ENCODE data around the gene GID4. TPM values are rescaled to one million over a fixed set of nuclear protein-coding genes. Genes with fewer than 3 reads are reported as not detected.

Gene GID4
- total and polyA plus RNA-seq, 2 of the 13 experiments (the other 11 are each of a cell fraction or from before 2014, with no cell fraction given), result 4.3 to 6.1 TPM

DNA sequence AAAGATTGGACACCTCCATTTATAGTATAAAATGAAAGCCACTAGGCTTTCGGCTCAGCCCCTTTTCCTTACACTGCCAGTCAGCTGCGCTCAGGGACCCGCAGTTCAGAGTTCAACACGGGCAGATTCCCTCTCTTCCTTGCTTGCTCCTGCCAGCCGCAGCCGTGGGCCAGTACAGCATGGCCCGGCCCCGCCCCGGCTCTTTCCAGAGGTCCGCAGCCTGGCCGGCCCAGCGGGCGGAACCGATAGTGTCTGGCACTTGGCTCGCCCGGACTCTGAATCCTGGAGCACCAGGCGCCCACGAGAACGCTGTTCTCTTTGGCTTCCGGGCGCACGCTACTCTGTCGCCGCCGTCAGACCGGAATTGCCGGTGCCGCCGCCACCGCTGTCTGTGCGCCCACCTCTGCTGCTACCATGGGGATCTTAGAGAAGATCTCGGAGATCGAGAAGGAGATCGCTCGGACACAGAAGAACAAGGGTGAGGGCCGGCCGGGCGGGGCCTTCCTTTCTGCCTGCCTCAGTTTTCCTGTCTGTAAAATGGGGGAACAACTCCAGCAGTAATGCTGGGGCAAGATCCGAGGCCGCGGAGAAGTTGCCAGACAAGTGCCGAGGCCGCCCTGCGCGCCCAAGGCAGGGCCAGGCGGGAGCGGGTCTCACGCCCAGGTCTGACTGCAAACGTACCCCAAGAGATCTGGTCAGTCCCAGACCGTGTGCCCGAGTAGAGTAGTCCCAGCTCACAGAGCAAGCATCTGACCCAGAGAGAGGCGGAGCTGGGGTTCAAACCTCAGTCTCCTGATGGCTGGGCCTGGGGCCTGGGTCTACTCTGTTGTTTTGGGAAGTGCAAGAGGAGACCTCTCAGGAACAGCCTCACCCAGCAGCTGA is 48.6 kb downstream of the GID4 start, which contains the start of gene DRG2 (continued):
- TF ChIP-seq, protein P1, sequence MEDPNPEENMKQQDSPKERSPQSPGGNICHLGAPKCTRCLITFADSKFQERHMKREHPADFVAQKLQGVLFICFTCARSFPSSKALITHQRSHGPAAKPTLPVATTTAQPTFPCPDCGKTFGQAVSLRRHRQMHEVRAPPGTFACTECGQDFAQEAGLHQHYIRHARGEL (CRISPR knock-in tag; IDR thresholded peaks at IDR 0.05), result no peak; the same call in 1 of the 2 replicates
- peak; percentile 92 for TF ChIP-seq ZNF441 (CRISPR knock-in tag; IDR thresholded peaks at IDR 0.05; ENCODE audit: borderline replicate concordance)
- no peak for TF ChIP-seq HNRNPH1 (optimal IDR thresholded peaks at IDR 0.05; ENCODE audit: low read depth, low read length)
- TF ChIP-seq NR2F2 (IDR thresholded peaks at IDR 0.05; ENCODE audit: borderline replicate concordance, low read depth), result peak; percentile 64; the same call in 1 of the 2 replicates
- TF ChIP-seq FOXK1 (CRISPR knock-in tag; IDR thresholded peaks at IDR 0.05; ENCODE audit: borderline replicate concordance, low read depth), result peak; percentile 95
- TF ChIP-seq NRL (CRISPR knock-in tag; IDR thresholded peaks at IDR 0.05; ENCODE audit: borderline replicate concordance), result peak; percentile 86
- TF ChIP-seq ZMYM4 (CRISPR knock-in tag; IDR thresholded peaks at IDR 0.05), result peak; percentile 96
- no peak for TF ChIP-seq NONO (IDR thresholded peaks at IDR 0.05)
- peak; percentile 99 for TF ChIP-seq NONO (CRISPR knock-in tag; conservative IDR thresholded peaks at IDR 0.05)
- TF ChIP-seq ZSCAN20 (CRISPR knock-in tag; IDR thresholded peaks at IDR 0.05; ENCODE audit: borderline replicate concordance), result peak; percentile 84; the same call in 1 of the 2 replicates
- peak; percentile 96 for TF ChIP-seq ZFP1 (CRISPR knock-in tag; IDR thresholded peaks at IDR 0.05)
- peak; percentile 95; the same call in 1 of the 2 replicates for TF ChIP-seq ZNF747 (CRISPR knock-in tag; IDR thresholded peaks at IDR 0.05; ENCODE audit: borderline replicate concordance)
- peak; percentile 65; the same call in 1 of the 2 replicates for TF ChIP-seq SRY (CRISPR knock-in tag; IDR thresholded peaks at IDR 0.05)
- no peak for TF ChIP-seq MBNL3 (CRISPR knock-in tag; conservative IDR thresholded peaks at IDR 0.05)
- no peak for TF ChIP-seq ZNF333 (CRISPR knock-in tag; IDR thresholded peaks at IDR 0.05; ENCODE audit: borderline replicate concordance)
- TF ChIP-seq, protein P2, sequence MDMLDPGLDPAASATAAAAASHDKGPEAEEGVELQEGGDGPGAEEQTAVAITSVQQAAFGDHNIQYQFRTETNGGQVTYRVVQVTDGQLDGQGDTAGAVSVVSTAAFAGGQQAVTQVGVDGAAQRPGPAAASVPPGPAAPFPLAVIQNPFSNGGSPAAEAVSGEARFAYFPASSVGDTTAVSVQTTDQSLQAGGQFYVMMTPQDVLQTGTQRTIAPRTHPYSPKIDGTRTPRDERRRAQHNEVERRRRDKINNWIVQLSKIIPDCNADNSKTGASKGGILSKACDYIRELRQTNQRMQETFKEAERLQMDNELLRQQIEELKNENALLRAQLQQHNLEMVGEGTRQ (IDR thresholded peaks at IDR 0.05; ENCODE audit: low read depth, low read length), result no peak
- TF ChIP-seq, protein P2 (CRISPR knock-in tag; IDR thresholded peaks at IDR 0.05; ENCODE audit: borderline replicate concordance), result no peak
- TF ChIP-seq KLF6 (CRISPR knock-in tag; IDR thresholded peaks at IDR 0.05), result no peak; the same call in 1 of the 2 replicates
- peak; percentile 94 for TF ChIP-seq TSC22D2 (CRISPR knock-in tag; IDR thresholded peaks at IDR 0.05; ENCODE audit: borderline replicate concordance)
- TF ChIP-seq, protein P3, sequence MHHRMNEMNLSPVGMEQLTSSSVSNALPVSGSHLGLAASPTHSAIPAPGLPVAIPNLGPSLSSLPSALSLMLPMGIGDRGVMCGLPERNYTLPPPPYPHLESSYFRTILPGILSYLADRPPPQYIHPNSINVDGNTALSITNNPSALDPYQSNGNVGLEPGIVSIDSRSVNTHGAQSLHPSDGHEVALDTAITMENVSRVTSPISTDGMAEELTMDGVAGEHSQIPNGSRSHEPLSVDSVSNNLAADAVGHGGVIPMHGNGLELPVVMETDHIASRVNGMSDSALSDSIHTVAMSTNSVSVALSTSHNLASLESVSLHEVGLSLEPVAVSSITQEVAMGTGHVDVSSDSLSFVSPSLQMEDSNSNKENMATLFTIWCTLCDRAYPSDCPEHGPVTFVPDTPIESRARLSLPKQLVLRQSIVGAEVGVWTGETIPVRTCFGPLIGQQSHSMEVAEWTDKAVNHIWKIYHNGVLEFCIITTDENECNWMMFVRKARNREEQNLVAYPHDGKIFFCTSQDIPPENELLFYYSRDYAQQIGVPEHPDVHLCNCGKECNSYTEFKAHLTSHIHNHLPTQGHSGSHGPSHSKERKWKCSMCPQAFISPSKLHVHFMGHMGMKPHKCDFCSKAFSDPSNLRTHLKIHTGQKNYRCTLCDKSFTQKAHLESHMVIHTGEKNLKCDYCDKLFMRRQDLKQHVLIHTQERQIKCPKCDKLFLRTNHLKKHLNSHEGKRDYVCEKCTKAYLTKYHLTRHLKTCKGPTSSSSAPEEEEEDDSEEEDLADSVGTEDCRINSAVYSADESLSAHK (CRISPR knock-in tag; IDR thresholded peaks at IDR 0.05; ENCODE audit: borderline replicate concordance), result no peak; the same call in 1 of the 2 replicates
- TF ChIP-seq ZNF782 (CRISPR knock-in tag; IDR thresholded peaks at IDR 0.05; ENCODE audit: borderline replicate concordance), result peak; percentile 80; the same call in 1 of the 2 replicates
- peak; percentile 89 for TF ChIP-seq ISL2 (CRISPR knock-in tag; IDR thresholded peaks at IDR 0.05)
- TF ChIP-seq GABPB1 (CRISPR knock-in tag; IDR thresholded peaks at IDR 0.05), result peak; percentile 99
- TF ChIP-seq ETV5 (CRISPR knock-in tag; IDR thresholded peaks at IDR 0.05; ENCODE audit: borderline replicate concordance), result peak; percentile 88
- TF ChIP-seq PHB2 (IDR thresholded peaks at IDR 0.05; ENCODE audit: partially characterized antibody), result no peak
- peak; percentile 80 for TF ChIP-seq MEF2D (CRISPR knock-in tag; IDR thresholded peaks at IDR 0.05)

Data from HepG2 (cell line).